Measurements from ENCODE around the gene GPR153. TPM values are rescaled to one million over a fixed set of nuclear protein-coding genes. Genes with fewer than 3 reads are reported as not detected.

GPR153 gene
- total RNA-seq, 3 donors from 2014 or later, result 20.2 to 28.3 (median 20.4) TPM

- TF ChIP-seq CTCF (IDR thresholded peaks at IDR 0.05), result no peak
- intact Hi-C loops (cut with DNase I, micrococcal nuclease), result loop anchor here in 1 of 2 donors (10.0 kb wide), 1 partner anchor 165 kb away; no protein-coding TSS in a partner anchor
- DNase-seq (no peak), ATAC-seq (no peak)
- Histone ChIP-seq H3K9me3 (no peaks in the 10 kb centered on the region), H3K4me1 (ENCODE audit: low read depth) (peaks cover 9% of the 10 kb centered on the region), H3K4me3 (no peak overlapping the region), H3K36me3 (ENCODE audit: low read depth) (no peaks in the 10 kb centered on the region)
Measured at GRCh38 chr1:6239950-6240768, 20.7 kb downstream of the GPR153 start.

GRCh38 chr1:6239213-6239752, 21.6 kb downstream of the GPR153 start:
- no peak for TF ChIP-seq CTCF (IDR thresholded peaks at IDR 0.05)
- H3K4me3 ChIP-seq, result no peak overlapping the region
- no peak for DNase-seq
- H3K9me3 ChIP-seq, result no peaks in the 10 kb centered on the region
- H3K36me3 ChIP-seq (ENCODE audit: low read depth), result no peaks in the 10 kb centered on the region
- no peak for ATAC-seq
- peaks cover 17% of the 10 kb centered on the region for H3K4me1 ChIP-seq (ENCODE audit: low read depth)
- intact Hi-C loops (cut with DNase I, micrococcal nuclease), result no loop called here

GRCh38 chr1:6237093-6237492, 23.8 kb downstream of the GPR153 start:
- Histone ChIP-seq H3K9me3 (no peaks in the 10 kb centered on the region), H3K4me3 (no peak overlapping the region), H3K36me3 (ENCODE audit: low read depth) (no peaks in the 10 kb centered on the region), H3K4me1 (ENCODE audit: low read depth) (peaks cover 15% of the 10 kb centered on the region)
- ATAC-seq (no peak), DNase-seq (no peak)
- no peak for TF ChIP-seq CTCF (IDR thresholded peaks at IDR 0.05)
- intact Hi-C loops (cut with DNase I, micrococcal nuclease), result no loop called here

GRCh38 chr1:6235296-6235677, 25.6 kb downstream of the GPR153 start:
- ATAC-seq (peak; percentile 69), DNase-seq (peak; percentile 73 to 80 (median 79))
- Histone ChIP-seq H3K4me3 (peak overlapping the region; percentile 52), H3K4me1 (ENCODE audit: low read depth) (peaks cover 11% of the 10 kb centered on the region), H3K9me3 (no peaks in the 10 kb centered on the region), H3K36me3 (ENCODE audit: low read depth) (no peaks in the 10 kb centered on the region)
- no peak for TF ChIP-seq CTCF (IDR thresholded peaks at IDR 0.05)
- intact Hi-C loops (cut with DNase I, micrococcal nuclease), result no loop called here

- Histone ChIP-seq H3K36me3 (ENCODE audit: low read depth) (no peaks in the 10 kb centered on the region), H3K9me3 (no peaks in the 10 kb centered on the region), H3K4me3 (peak overlapping the region; percentile 52), H3K4me1 (ENCODE audit: low read depth) (peaks cover 11% of the 10 kb centered on the region)
- ATAC-seq (no peak), DNase-seq (no peak)
- no peak for TF ChIP-seq CTCF (IDR thresholded peaks at IDR 0.05)
- intact Hi-C loops (cut with DNase I, micrococcal nuclease), result no loop called here
Measured at GRCh38 chr1:6234502-6235295, 26.2 kb downstream of the GPR153 start.

Measured in mucosa of descending colon (tissue), 3 donors.